Posterior cingulate gyrus (tissue), 11 donors: ENCODE results near the gene CHID1.

ENCODE experiments used
- DNase-seq, 10 donors: peaks; one replicate each; pipeline versions ENCODE4 v3.0.0 to v3.0.0-alpha.2; 2020 to 2021; ENCODE audit warnings: mixed read lengths in 3 of 10
- intact Hi-C: fragments of 100-400 bp; cut with DNase I; formaldehyde crosslinking; loops from one replicate; pipeline ENCODE4 v1.15.1; 2023

The CHID1 gene

DNA sequence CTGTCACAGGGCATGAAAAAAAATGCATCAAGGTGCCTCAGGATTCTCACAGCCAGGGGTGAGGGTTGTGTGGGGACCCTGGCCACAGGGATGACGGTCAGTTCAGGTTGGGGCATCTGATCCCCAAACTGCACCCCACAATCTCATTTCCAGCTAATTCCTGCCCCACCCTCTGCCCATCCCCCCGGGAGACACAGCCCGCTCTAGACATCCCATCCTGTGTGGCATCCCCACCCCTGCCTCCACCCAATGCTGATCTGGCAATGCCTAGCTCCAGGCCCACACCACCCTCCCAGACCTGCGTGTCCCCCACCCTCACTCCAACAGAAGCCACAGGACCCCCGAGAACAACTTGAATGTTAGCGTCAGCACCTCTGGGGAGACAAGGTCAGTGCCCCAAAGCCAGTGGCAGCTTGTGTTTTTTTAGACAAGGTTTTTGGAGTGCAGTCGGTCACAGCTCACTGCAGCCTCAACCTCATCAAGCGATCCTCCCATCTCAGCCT is 42.7 kb downstream of the CHID1 start:
- intact Hi-C loops = no loop called here
- no peak for DNase-seq

GRCh38 chr11:866481-866880 is 44.1 kb downstream of the CHID1 start:
- no peak for DNase-seq
- intact Hi-C loops = no loop called here

- DNase-seq = no peak
- intact Hi-C loops = no loop called here
These were observed 44.9 kb downstream of the CHID1 start for GRCh38 chr11:865462-866430.

DNA sequence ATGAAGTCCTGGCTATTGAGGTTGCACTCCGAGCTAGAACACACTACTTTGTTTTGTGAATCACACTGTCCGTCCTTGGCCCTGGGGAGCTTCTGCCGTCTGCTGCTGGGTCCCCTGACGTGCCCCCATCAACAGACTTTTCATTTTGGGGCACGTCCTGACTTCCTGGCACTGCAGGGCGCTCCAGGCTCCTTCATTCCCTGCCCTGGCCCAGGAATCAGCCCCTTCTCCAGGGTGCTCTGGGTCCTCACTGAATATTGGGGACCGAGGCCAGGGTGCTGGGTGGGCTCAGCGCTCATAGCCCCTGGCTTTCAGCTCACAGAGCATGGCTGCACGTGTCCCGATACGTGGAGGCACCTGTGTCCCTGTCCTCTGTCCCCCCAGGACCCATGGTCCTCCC is 45.7 kb downstream of the CHID1 start:
- DNase-seq = no peak
- intact Hi-C loops = no loop called here

DNA sequence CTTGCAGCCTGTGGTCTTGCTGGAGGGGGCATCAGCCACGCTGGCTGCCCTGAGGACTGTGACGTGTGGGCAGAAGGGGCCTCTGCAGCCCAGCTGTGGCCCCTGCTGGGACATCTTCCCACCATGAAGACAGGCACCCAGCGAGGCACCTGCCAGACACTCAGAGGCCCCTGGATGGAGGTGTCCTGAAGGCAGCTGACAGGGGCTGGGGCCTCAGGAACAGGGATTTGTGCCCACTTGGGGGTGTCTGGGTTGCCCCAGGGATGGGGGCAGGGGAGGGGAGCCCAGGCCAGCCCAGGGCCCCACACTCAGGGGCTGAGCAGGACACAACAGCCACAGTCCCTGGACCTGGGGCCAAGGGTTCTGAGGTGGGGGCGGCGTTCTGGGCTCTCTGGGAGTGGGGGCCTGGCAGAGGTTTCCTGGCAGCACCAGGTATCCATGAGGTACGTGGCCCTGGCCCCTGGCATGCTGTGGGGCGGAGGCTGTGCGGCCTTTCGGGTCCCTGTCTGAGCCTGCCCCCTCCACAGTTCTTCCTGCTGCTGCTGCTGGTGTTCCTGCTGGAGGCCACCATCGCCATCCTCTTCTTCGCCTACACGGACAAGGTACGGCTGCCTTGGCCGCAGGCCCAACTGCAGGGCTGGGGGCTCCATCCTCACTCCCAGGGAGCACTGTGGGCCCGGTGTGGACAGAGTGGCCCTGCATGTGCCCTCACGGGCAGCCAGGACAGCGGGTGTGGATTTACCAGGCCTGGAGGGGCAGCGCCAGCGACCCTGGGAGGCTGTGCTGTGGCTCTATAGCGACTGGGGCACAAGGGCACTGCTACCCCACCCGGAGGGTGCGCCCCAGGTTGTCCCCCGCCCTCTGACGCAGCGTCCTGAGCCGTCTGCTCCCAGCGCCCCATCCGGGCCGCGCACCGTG is 46.4 kb downstream of the CHID1 start:
- intact Hi-C loops = no loop called here
- no peak for DNase-seq

GRCh38 chr11:863023-863909 is 47.3 kb downstream of the CHID1 start:
- peak in 1 of 10 donors; percentile 87 for DNase-seq

DNA sequence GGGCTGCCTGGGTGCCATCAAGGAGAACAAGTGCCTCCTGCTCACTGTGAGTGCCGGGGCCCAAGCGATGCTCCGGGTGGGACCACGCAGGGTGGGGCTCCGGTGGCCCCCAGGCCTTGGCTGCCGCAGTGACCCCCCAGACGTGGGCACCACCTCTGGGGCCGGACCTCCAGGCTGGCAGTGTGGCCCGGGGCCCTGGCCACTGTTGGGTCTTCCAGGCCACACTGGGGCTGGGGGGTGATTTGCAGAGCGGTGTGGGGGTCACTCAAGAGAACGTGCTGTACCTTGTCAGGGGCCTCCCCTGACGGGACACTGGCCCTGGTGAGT is 48.0 kb downstream of the CHID1 start:
- DNase-seq = no peak
- intact Hi-C loops = no loop called here

More at GRCh38 chr11:863023-863909, 47.3 kb downstream of the CHID1 start:
- intact Hi-C loops = no loop called here

DNA sequence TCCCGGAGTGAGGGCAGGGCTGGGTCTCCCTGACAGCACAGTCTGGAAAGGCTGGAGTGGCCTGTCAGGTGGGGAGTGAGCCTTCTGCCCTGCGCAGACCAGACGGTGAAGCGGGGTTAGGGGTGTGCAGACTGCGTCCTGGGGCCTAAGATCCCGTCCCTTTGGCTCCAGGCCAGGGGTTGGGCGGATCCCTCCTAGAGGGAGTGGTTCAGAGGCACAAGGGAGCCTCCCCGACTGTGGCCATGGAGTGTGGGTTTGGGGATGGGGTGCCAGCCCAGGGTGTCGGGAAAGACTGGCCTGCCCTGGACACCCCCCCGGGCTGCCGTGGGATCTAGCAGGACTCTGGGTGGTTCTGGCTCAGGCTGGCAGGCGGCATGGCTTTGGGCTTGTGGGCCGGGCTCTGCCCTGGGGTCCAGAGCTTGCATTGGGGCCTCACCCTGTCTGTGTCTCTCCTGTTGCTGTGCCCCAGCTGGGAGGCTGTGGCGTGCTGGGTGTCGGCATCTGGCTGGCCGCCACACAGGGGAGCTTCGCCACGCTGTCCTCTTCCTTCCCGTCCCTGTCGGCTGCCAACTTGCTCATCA is 48.4 kb downstream of the CHID1 start:
- no peak for DNase-seq
- intact Hi-C loops = no loop called here

DNA sequence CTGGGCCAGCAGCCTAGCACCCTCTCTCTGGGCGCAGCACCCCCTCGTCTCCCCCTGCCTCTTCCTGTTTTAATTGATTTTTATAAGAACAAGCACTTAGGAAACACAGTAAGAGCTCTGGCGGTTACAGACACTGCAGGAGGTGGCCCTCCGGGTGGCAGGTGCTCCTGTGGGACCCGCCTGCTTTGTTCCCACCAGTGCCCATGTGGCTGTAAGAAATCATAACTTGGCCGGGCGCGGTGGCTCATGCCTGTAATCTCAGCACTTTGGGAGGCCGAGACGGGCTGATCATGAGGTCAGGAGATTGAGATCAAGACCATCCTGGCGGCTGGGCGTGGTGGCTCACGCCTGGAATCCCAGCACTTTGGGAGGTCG is 49.5 kb downstream of the CHID1 start:
- intact Hi-C loops = no loop called here
- DNase-seq = no peak

- intact Hi-C loops = no loop called here
- DNase-seq = peak in 1 of 10 donors; percentile 84
These were observed 50.1 kb downstream of the CHID1 start for GRCh38 chr11:860234-861104.

DNA sequence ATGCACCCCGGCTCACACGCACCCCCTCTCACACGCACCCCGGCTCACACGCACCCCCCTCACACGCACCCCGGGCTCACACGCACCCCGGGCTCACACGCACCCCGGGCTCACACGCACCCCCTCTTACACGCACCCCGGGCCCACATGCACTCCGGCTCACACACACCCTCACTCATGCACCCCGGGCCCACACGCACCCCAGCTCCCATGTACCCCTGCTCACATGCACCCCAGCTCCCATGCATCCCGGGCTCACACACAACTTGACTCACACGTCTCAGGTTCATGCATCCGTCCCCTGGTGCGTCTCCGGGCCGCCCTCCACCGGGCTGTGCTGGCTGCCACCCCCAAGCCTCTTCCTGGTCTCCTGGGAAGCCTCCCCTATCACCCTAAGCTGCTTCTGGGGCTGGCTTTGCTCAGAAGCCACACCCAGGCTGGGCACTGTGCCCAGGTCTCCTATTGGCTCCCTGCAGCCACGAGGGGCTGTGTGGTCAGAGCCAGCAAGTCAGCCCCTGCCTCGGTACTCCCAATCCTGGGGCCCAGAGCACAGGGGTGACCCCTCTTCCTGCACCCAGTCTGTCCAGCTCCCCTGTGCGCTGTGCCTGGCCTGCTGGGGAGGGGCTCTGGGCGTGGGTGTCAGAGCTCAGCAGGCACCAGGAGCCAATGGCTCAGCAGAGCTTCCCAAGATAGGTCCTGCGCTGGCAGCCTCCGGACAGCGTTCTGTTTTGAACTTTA is 51.0 kb downstream of the CHID1 start:
- peak; percentile 64 to 98 (median 88) for DNase-seq
- intact Hi-C loops = no loop called here

DNA sequence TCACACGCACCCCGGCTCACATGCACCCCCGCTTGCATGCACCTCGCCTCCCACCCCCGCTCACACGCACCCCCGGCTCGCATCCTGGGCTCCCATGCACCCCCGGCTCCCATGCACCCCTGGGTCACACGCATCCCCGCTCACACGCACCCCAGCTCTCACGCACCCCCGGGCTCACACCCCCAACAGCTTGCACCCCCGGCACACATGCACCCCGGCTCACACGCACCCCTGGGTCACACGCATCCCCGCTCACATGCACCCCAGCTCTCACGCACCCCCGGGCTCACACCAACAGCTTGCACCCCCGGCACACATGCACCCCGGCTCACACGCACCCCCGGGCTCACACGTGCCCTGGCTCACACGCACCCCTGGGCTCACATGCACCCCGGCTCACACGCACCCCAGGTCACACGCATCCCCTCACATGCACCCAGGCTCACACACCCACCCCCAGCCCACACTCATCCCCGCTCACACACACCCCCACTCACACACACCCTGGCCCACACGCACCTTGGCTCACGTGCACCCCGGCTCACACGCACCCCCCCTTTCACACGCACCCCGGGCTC is 51.8 kb downstream of the CHID1 start:
- intact Hi-C loops = no loop called here

GRCh38 chr11:858053-858761 is 52.4 kb downstream of the CHID1 start:
- intact Hi-C loops = no loop called here

More for the DNA sequence above, 51.8 kb downstream of the CHID1 start:
- no peak for DNase-seq

GRCh38 chr11:856397-856796 is 54.2 kb downstream of the CHID1 start:
- intact Hi-C loops = no loop called here

More at GRCh38 chr11:858053-858761, 52.4 kb downstream of the CHID1 start:
- DNase-seq = peak in 1 of 10 donors; percentile 80

GRCh38 chr11:855796-856195 is 54.8 kb downstream of the CHID1 start:
- no peak for DNase-seq
- intact Hi-C loops = no loop called here

More at GRCh38 chr11:856397-856796, 54.2 kb downstream of the CHID1 start:
- DNase-seq = no peak

GRCh38 chr11:855330-855674 is 55.3 kb downstream of the CHID1 start:
- intact Hi-C loops = no loop called here
- DNase-seq = no peak
